HUES64 (cell line): Measurements from ENCODE around the gene GAPDH.
"Not testable (repeated sequence)": the region's sequence is repeated elsewhere in the genome, so short reads cannot be mapped to it uniquely, and the experiment has no call there.

Experiments
- H3K27ac ChIP-seq: 2 replicates; pipeline ENCODE4 v1.7.0; 2013; ENCODE audit warnings: low read depth, low read length, inconsistent platforms
- H3K27me3 ChIP-seq: 2 replicates; pipeline ENCODE4 v1.6.1; 2013; ENCODE audit warnings: mild to moderate bottlenecking, low read length; ENCODE audit not compliant: insufficient read depth
- H3K36me3 ChIP-seq: 2 replicates; pipeline ENCODE4 v1.6.1; 2013; ENCODE audit warnings: mild to moderate bottlenecking, low read length; ENCODE audit not compliant: insufficient read depth
- H3K4me1 ChIP-seq: 2 replicates; pipeline ENCODE4 v1.6.1; 2013; ENCODE audit warnings: mild to moderate bottlenecking, low read length, moderate library complexity; ENCODE audit not compliant: insufficient read depth
- H3K4me3 ChIP-seq: 2 replicates; pipeline ENCODE4 v1.5.1; 2013; ENCODE audit warnings: mild to moderate bottlenecking, low read length, moderate library complexity
- H3K9ac ChIP-seq: 2 replicates; pipeline ENCODE4 v1.6.1; 2013; ENCODE audit warnings: mild to moderate bottlenecking, low read depth, low read length
- H3K9me3 ChIP-seq: 2 replicates; pipeline ENCODE4 v1.6.1; 2013; ENCODE audit warnings: low read depth, low read length; ENCODE audit not compliant: insufficient read depth
- WGBS: fragments of 150-250, 120-280 bp; methylation state at CpG from one replicate; pipeline ENCODE4 v1.1.7; 2013; ENCODE audit warnings: missing lambda C conversion rate; 5-methylcytosine and 5-hydroxymethylcytosine counted together

Gene GAPDH

GRCh38 chr12:6569786-6570185 is 35.5 kb downstream of the GAPDH start:
- H3K9me3 ChIP-seq, result no peaks in the 10 kb centered on the region
- H3K4me3 ChIP-seq, result no peak overlapping the region
- H3K27me3 ChIP-seq, result no peaks in the 10 kb centered on the region
- WGBS, result 91% methylated on average over 7 of the region's 7 CpGs
- H3K4me1 ChIP-seq, result 0 out of 2 replicates have a peak, but pooled peaks cover 5% of the 10 kb centered on the region
- H3K27ac ChIP-seq, result no peak overlapping the region
- H3K9ac ChIP-seq, result no peak overlapping the region
- peaks cover 77% of the 10 kb centered on the region for H3K36me3 ChIP-seq

- Histone ChIP-seq H3K27ac (no peak overlapping the region), H3K36me3 (peaks cover 77% of the 10 kb centered on the region), H3K4me1 (0 out of 2 replicates have a peak, but pooled peaks cover 5% of the 10 kb centered on the region), H3K27me3 (no peaks in the 10 kb centered on the region), H3K9ac (no peak overlapping the region), H3K9me3 (no peaks in the 10 kb centered on the region), H3K4me3 (no peak overlapping the region)
- WGBS, result 77% methylated on average over 7 of the region's 7 CpGs
Observed at GRCh38 chr12:6570264-6570887, 36.1 kb downstream of the GAPDH start.

- no peaks in the 10 kb centered on the region for H3K27me3 ChIP-seq
- no peak overlapping the region for H3K9ac ChIP-seq
- WGBS, result 95% methylated on average over 8 of the region's 8 CpGs
- no peaks in the 10 kb centered on the region for H3K4me1 ChIP-seq
- peaks cover 84% of the 10 kb centered on the region for H3K36me3 ChIP-seq
- H3K27ac ChIP-seq, result no peak overlapping the region
- no peak overlapping the region for H3K4me3 ChIP-seq
- no peaks in the 10 kb centered on the region for H3K9me3 ChIP-seq
Observed at GRCh38 chr12:6573001-6573400, 38.7 kb downstream of the GAPDH start.

GRCh38 chr12:6574576-6575295 is 40.4 kb downstream of the GAPDH start:
- Histone ChIP-seq H3K4me1 (no peaks in the 10 kb centered on the region), H3K4me3 (no peak overlapping the region), H3K27ac (no peak overlapping the region), H3K9me3 (no peaks in the 10 kb centered on the region), H3K36me3 (peaks cover 89% of the 10 kb centered on the region), H3K27me3 (no peaks in the 10 kb centered on the region), H3K9ac (no peak overlapping the region)
- 90% methylated on average over 4 of the region's 4 CpGs for WGBS

- Histone ChIP-seq H3K27me3 (no peaks in the 10 kb centered on the region), H3K4me3 (no peak overlapping the region), H3K36me3 (peaks cover 88% of the 10 kb centered on the region), H3K9me3 (no peaks in the 10 kb centered on the region), H3K4me1 (no peaks in the 10 kb centered on the region), H3K9ac (no peak overlapping the region), H3K27ac (no peak overlapping the region)
- WGBS, result 95% methylated on average over 8 of the region's 8 CpGs
Observed at GRCh38 chr12:6575648-6576047, 41.3 kb downstream of the GAPDH start.

- no peaks in the 10 kb centered on the region for H3K27me3 ChIP-seq
- peaks cover 92% of the 10 kb centered on the region for H3K36me3 ChIP-seq
- H3K4me3 ChIP-seq, result no peak overlapping the region
- no peak overlapping the region for H3K9ac ChIP-seq
- H3K4me1 ChIP-seq, result no peaks in the 10 kb centered on the region
- no peak overlapping the region for H3K27ac ChIP-seq
- H3K9me3 ChIP-seq, result no peaks in the 10 kb centered on the region
- 87% methylated on average over 6 of the region's 6 CpGs for WGBS
Observed at GRCh38 chr12:6582196-6582595, 47.9 kb downstream of the GAPDH start.

GRCh38 chr12:6582959-6583358 is 48.6 kb downstream of the GAPDH start:
- Histone ChIP-seq H3K36me3 (peaks cover 92% of the 10 kb centered on the region), H3K27me3 (no peaks in the 10 kb centered on the region), H3K4me3 (no peak overlapping the region), H3K9me3 (no peaks in the 10 kb centered on the region), H3K27ac (no peak overlapping the region), H3K4me1 (no peaks in the 10 kb centered on the region), H3K9ac (no peak overlapping the region)
- 93% methylated on average over 12 of the region's 12 CpGs for WGBS

- Histone ChIP-seq H3K27me3 (no peaks in the 10 kb centered on the region), H3K27ac (no peak overlapping the region), H3K9ac (no peak overlapping the region), H3K4me3 (no peak overlapping the region), H3K4me1 (no peaks in the 10 kb centered on the region), H3K9me3 (no peaks in the 10 kb centered on the region), H3K36me3 (peaks cover 93% of the 10 kb centered on the region)
- 97% methylated on average over 8 of the region's 10 CpGs for WGBS
Observed at GRCh38 chr12:6584293-6584692, 50.0 kb downstream of the GAPDH start.

- H3K36me3 ChIP-seq, result peaks cover 97% of the 10 kb centered on the region
- not testable (repeated sequence) for H3K4me3 ChIP-seq, H3K4me1 ChIP-seq, H3K9ac ChIP-seq, H3K27ac ChIP-seq, H3K27me3 ChIP-seq, H3K9me3 ChIP-seq
- 94% methylated on average over 8 of the region's 8 CpGs for WGBS
Observed at GRCh38 chr12:6586569-6586968, 52.3 kb downstream of the GAPDH start.
